Measurements from ENCODE around the gene HBG1. TPM values are rescaled to one million over a fixed set of nuclear protein-coding genes. Genes with fewer than 3 reads are reported as not detected.

Gene HBG1
- total and polyA plus RNA-seq, 2 of the 8 experiments (the other 6 are each of a cell fraction or from before 2014, with no cell fraction given) = 0.26 TPM; not detected in 1

DNA sequence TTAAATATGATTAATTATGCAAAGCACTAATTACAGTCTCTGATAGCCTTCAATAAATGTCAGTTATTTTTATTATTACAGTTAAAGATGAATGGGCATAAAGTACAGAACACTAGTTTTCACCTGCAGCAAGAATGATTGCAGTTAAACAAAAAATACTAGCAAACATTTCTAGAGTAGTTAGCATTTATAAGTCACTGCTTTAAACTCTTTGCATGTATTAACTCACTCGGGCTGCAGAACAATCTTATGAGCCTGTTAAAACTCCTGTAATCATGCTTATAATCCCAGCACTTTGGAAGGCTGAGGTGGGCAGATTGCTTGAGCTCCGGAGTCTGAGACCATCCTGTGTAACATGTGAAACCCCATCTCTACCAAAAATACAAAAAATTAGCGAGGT, 37.2 kb upstream of the HBG1 start:
- no peak overlapping the region for H3K9ac ChIP-seq (replicated peaks in 1 of 4; ENCODE audit: extremely low read depth in 1 of 4, low read depth in 3 of 4, low read length in 3 of 4)
- no peak overlapping the region for H2AFZ ChIP-seq (ENCODE audit: low read length)
- no peak overlapping the region for H3K4me3 ChIP-seq (ENCODE audit: extremely low read depth in 1 of 4, insufficient read depth in 2 of 4, low read depth in 3 of 4, low read length in 4 of 4)
- ChIA-PET POLR2A (ENCODE audit: partially characterized antibody) (no interaction called here), CTCF (ENCODE audit: partially characterized antibody) (no interaction called here)
- no peak overlapping the region for H2AK5ac ChIP-seq (ENCODE audit: low read depth, low read length)
- no peak overlapping the region for H3K4me2 ChIP-seq (ENCODE audit: insufficient read depth in 1 of 2, low read depth in 2 of 2, low read length in 2 of 2)
- TF ChIP-seq RFX5 (IDR thresholded peaks at IDR 0.05; ENCODE audit: borderline replicate concordance, low read depth, low read length) = no peak
- TF ChIP-seq SP2 (IDR thresholded peaks at IDR 0.05; ENCODE audit: low read length) = no peak
- no peak overlapping the region for H2BK20ac ChIP-seq (ENCODE audit: low read length)
- H4K20me1 ChIP-seq (replicated peaks in 1 of 2; ENCODE audit: control insufficient read depth in 1 of 2, insufficient read depth in 2 of 2, low read length in 2 of 2) = no peaks in the 10 kb centered on the region
- H3K18ac ChIP-seq (ENCODE audit: extremely low read depth, low read length) = no peak overlapping the region
- DNase-seq (ENCODE audit: low read depth in 1 of 2, low spot score in 2 of 2) (no peak), FAIRE-seq (no peak)
- no peak overlapping the region for H2BK120ac ChIP-seq (replicated peaks; ENCODE audit: low read depth, low read length)
- no peak overlapping the region for H2BK12ac ChIP-seq (ENCODE audit: low read depth, low read length)
- no peak overlapping the region for H4K8ac ChIP-seq (ENCODE audit: extremely low read depth, insufficient read depth, low read length)
- H4K91ac ChIP-seq (replicated peaks; ENCODE audit: insufficient read length, low read length) = no peak overlapping the region
- WGBS, 2 experiments (ENCODE audit: extremely low coverage in 1 of 2, insufficient coverage in 1 of 2, insufficient read length in 1 of 2, insufficient replicate concordance in 2 of 2, low coverage in 1 of 2, low lambda C conversion rate in 2 of 2, missing lambda C conversion rate in 1 of 2) = 92% methylated on average over 3 of the region's 3 CpGs; no CpG with 5 or more reads in 1 of the 2 experiments
- H3K23me2 ChIP-seq (ENCODE audit: low read depth, low read length) = no peaks in the 10 kb centered on the region
- H3K79me2 ChIP-seq (ENCODE audit: control insufficient read depth in 1 of 2, insufficient read depth in 2 of 2, low read length in 2 of 2) = no peaks in the 10 kb centered on the region
- H2BK5ac ChIP-seq (ENCODE audit: low read depth, low read length) = no peak overlapping the region
- no peak overlapping the region for H3K56ac ChIP-seq (replicated peaks; ENCODE audit: insufficient read length, low read depth, low read length)
- no peak overlapping the region for H3K27ac ChIP-seq (ENCODE audit: low read depth, low read length)
- no peak overlapping the region for H3K14ac ChIP-seq (ENCODE audit: insufficient read length)
- no peak overlapping the region for H4K5ac ChIP-seq (ENCODE audit: insufficient read length, low read depth, low read length)
- H3K4ac ChIP-seq (replicated peaks; ENCODE audit: insufficient read length, low read depth, low read length) = no peak overlapping the region
- H3K23ac ChIP-seq (ENCODE audit: insufficient read length) = no peak overlapping the region
- H3K27me3 ChIP-seq (replicated peaks in 1 of 4; ENCODE audit: control insufficient read depth in 3 of 4, extremely low read depth in 1 of 4, insufficient read depth in 3 of 4, low read length in 3 of 4) = no peaks in the 10 kb centered on the region
- H2BK15ac ChIP-seq (ENCODE audit: low read length) = no peak overlapping the region
- no peaks in the 10 kb centered on the region for H3K36me3 ChIP-seq (ENCODE audit: control insufficient read depth in 2 of 4, insufficient read depth in 4 of 4, low read length in 3 of 4)
- no peaks in the 10 kb centered on the region for H3K9me3 ChIP-seq (ENCODE audit: insufficient read depth in 2 of 2, low read depth in 1 of 2, low read length in 1 of 2)
- H3K79me1 ChIP-seq (ENCODE audit: low read depth, low read length) = no peaks in the 10 kb centered on the region
- no peaks in the 10 kb centered on the region for H3K4me1 ChIP-seq (replicated peaks in 1 of 4; ENCODE audit: control insufficient read depth in 3 of 4, insufficient read depth in 4 of 4, low read length in 3 of 4)

All from H1 (cell line).